SKM-1 treated with dmso at 0.1 percent for 144 hours (cell line): ENCODE data around the gene C1QL4.

Source experiments
- DNase-seq: peaks from one replicate; lab custom pipeline; 2025; ENCODE audit not compliant: unreplicated experiment; lab: John Stamatoyannopoulos, UW

Gene C1QL4

GRCh38 chr12:49348781-49349180, 11.8 kb upstream of the C1QL4 start:
- DNase-seq, result no peak

DNA sequence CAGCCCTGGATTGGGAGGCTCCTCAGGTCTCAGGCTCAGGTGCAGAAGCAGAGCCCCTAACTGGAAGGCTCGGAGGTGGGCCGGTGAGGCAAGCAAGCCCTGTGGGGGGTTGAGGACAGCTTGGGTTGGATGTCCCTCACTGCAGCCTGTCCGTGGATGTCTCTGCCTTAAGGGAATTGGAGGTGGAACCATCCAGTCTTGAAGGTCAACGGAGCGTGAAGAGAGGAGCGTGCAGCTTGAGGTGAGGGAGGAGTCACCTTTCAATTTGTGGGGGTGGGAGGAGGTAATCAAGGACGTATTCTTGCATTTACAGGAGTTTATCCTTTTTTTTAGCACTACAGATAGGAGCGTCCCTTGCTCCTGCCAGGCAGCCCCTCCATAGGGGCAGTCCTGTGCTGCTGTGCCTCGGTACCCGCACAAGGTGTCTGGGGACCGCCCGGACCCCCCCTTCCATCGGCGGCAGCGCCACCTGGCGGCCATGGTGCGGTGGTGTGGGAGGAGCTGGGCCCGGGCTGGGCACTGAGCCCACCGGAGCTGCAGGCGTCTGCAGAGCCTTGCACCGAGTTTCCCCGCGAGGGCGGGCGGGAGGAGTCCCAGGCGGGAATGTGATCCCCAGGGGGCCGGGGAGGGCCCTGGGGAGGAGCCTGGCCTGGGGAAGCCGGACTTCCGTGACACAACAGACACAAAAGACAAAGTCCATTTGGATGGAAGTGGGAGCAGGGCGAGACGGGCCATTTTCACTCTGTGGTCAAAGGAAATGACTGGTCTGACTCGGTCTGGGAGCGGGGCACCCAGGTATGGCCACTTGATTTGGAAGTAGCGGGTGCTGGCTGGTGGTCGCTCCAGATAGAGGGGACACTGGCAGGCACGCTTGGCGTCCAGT, 10.6 kb upstream of the C1QL4 start:
- DNase-seq, result no peak

DNA sequence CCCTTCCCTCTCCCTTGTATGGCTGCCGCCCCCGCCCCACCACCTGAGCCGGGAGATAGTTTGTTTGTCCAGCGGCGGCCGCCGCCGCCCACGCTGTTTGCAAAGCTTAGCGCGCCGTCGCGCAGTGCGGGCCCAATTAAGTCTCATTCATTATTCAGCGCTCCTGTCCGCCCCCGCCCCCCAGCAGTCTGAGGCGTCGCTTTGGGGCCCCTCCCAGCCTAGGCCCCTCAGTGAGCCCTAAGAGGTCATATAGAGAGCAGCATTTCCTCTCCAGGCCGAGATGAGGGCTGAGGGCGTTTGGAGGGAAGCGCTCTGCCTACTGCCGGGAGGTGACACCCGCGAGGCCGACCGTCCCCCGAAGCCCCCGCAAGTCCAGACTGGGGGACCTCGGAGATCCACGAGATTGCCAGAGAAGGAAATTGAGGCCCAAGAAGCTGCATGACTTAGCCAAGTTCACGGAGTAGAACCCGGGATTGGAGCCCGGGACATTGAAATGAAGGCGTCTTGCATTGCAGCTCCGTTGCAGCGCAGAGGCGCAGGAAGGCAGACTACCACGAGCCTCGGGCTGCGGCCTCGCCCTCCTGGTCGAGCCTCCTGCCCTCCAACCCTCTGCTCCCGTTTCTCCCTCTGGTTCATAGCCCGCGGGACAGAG, 9.8 kb upstream of the C1QL4 start, which contains the start of gene DNAJC22:
Gene DNAJC22, plus strand, starts transcription at position 230 of the 652 bp plus-strand sequence. CDS start 1,985 bp downstream, outside the sequence.
- no peak for DNase-seq

- DNase-seq, result no peak
Measured at GRCh38 chr12:49345825-49346658, 9.1 kb upstream of the C1QL4 start.

DNA sequence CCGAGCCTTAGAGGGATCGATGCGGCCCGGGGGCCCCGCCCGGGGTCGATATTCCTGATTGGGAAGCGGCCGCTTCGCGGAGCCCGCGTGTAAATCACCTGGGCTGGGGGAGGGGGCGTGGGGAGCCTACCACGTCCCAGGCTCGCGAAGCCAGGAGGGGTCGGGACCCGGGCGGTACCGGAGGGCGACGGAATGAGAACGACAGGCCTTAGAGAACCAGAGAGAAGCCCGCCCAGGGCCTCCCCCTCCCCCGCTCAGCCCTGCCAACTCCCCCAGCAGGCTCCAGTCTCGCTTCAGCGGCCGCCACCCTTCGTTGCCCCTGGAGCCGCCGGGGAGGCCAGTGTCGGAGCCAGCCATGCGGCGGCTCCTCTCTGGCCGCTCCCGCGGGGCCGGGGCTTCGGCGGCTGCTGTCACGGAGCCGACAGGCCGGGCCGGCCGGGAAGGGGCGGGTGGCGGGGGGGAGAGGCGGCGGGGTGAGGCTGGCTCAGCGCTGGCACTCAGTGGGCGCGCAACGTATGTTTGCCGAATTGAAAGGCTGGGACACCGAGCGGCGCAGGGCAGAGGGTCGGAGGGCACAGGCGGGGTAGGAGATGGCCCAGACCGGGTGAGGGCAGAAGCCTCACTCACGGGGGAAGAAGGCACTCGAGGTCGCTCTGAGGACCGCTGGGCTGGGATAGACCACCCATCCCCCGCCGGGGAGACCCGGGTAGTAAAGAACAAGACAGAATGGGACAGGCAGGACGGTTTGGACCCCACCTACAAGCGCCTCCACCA, 8.2 kb upstream of the C1QL4 start:
- no peak for DNase-seq

- DNase-seq, result no peak
Measured at GRCh38 chr12:49344486-49345050, 7.6 kb upstream of the C1QL4 start.

- DNase-seq, result no peak
Measured at GRCh38 chr12:49342914-49343731, 6.1 kb upstream of the C1QL4 start.

DNA sequence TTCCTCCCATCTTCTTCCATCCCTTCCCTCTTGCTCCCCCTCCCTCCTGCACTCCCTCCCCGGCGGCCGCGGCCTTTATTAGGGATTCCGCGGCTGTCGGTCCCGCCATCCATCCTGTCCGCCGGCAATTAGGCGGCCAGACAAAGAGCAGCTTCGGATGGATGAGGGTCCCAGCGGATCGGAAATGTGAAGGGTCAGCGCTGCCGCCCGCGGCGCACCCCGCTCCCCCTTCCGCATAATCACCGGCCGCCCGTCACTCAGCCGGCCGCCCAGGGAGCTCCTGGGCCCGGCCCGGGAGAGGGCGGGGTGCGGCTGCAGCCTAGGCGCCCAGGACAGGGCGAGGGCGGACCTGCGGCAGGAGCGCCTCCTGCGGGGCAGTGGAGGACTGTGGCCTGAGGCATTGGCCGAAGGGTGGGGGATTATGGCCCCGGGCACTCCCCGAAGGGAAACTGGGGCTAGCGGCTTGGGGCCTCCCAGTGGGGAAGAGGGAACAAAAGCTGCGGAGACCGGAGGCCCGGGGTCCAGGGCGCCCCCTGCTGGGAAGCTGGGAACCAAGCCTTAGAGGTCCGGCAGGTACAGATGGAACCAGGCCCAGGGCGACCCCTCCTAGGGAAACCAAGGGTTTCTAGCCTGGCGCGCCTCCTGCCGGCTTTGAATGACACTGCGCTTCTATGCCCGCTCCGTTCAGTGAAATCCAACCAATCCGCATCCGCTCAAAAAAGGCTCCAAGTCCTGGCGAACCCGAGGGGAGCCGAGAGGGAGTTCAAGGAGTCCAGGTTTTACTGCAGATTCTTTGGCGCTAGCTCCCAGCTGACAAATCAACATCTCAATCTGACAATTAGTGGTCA, 5.3 kb upstream of the C1QL4 start:
- peak; percentile 87 for DNase-seq

DNA sequence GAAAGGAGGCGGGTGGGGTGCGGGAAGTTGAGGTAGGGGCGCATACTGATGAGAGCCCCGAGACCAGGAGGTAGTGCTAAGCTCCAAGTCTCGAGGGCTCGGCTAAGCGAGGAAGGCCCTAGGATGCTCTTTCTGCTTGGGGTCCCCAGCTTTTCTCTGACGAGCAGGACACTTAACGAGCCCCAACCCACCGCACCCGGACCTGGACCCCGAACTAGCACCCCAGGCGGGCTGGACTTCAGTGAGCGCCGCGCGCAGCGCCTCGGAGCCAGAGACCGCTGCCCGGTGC, 4.7 kb upstream of the C1QL4 start:
- no peak for DNase-seq

DNA sequence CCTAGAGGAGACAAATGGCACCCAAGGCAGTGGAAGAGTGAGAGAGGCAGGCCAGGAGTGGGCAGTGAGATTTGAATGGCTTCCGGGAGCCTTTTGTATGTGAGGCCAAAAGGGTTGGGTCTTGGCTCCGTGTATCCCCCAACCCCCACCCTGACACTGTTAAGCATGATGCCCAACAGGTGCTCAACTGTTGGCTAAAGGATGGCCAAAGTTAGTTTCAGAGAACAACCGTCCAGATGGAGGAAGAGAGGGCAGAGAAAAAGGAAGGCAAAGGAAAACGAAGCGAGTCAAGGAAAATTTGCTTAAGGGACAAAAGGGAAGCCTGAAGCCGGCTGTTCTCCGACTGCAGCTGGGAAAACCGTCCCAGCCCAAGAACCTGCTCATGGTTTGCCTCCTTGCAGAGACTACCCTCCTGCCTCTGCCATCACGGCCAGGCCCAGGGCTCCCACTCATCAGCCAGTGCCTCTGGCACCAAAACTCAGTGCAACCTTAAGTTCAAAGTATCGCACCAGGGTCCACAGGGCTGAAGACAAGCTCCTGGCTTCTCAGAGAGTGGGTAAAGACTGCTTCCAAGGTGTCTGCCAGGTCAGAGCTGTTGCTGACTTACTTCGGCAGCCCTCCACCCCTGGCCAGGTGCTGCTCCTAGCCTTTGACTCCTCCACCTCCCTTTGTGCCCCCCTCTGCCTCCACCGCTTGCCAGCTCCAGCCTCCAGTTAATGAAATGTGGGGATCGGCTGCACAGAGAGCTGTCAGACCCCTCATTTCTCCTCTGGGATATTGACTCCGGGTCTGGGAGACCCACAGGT, 4.2 kb upstream of the C1QL4 start:
- DNase-seq, result no peak

DNA sequence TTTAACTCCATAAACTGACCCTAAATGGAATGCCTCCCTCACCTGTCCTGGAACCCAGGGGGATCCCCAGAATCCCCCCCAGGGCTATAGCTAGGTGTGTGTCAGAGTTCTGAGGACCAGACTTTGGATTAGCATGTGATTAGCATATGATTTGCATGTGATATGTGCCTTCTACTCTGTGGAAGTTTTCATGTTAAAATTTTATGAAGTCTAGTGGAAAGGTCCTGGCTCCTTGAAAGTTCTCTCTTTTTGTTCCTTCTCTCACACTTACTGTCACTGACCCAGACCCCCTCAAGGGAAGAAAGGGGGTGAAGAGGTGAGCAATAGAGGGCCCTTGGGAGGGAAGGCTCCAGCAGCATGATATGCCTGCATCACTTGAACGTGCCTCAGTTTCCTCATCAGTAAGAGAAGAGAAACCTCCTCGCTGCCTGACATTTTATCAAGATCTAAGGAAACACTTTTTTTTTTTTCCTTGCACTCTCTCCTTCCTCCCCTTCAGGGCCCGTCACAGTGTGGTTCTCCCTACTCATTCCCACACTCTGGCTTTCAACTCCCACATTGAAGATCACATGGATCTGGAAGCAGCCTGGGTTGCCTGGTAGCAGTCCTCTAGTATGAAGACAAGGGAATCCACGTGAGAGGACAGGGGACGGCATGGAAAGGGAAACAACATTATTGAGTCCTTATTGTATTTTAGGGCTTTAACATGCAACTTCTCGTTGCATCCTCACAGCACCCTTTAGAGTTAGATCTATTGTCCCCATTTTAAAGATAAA, 3.3 kb upstream of the C1QL4 start:
- DNase-seq, result no peak

GRCh38 chr12:49339464-49339861, 2.5 kb upstream of the C1QL4 start:
- DNase-seq, result no peak

- DNase-seq, result no peak
Measured at GRCh38 chr12:49338830-49339463, 2.0 kb upstream of the C1QL4 start.

GRCh38 chr12:49335955-49336644, 888 bp downstream of the C1QL4 start:
- no peak for DNase-seq

- DNase-seq, result no peak
Measured at GRCh38 chr12:49335118-49335954, 1.7 kb downstream of the C1QL4 start.
